WTC11 (cell line): ENCODE data around the gene CDH13. TPM values are rescaled to one million over a fixed set of nuclear protein-coding genes. Genes with fewer than 3 reads are reported as not detected.

Experiments
- ATAC-seq: fragments of 200-7000 bp; cut with Tn5 transposase; 2 replicates; pipeline ENCODE4 v1.10.0; 2021; ENCODE audit warnings: mild to moderate bottlenecking, moderate library complexity
- CTCF ChIA-PET: fragments of 300-600 bp; sonication (Branson Sonifier 250); formaldehyde crosslinking; loops from one replicate; lab custom pipeline; 2021; ENCODE audit warnings: antibody characterized with exemption; lab: Charles Lee
- POLR2A ChIA-PET: fragments of 350-600 bp; sonication (Branson Sonifier 250); formaldehyde crosslinking; loops from one replicate; lab custom pipeline; 2021; ENCODE audit warnings: antibody characterized with exemption; lab: Charles Lee
- DNase-seq: peaks from one replicate; pipeline ENCODE4 v3.0.0; 2021; ENCODE audit warnings: low spot score
- H3K27ac Mint-ChIP-seq: 2 replicates; pipeline ENCODE4 v1.8.0; 2021; ENCODE audit warnings: mixed read lengths
- H3K27me3 Mint-ChIP-seq: 2 replicates; pipeline ENCODE4 v1.8.0; 2021; ENCODE audit warnings: low read depth, mild to moderate bottlenecking, moderate library complexity, mixed read lengths
- H3K36me3 Mint-ChIP-seq: 2 replicates; pipeline ENCODE4 v1.8.0; 2021; ENCODE audit warnings: mixed read lengths
- H3K4me1 Mint-ChIP-seq: 2 replicates; pipeline ENCODE4 v1.8.0; 2022; ENCODE audit warnings: mixed read lengths
- H3K4me3 Mint-ChIP-seq: 2 replicates; pipeline ENCODE4 v1.8.0; 2021; ENCODE audit warnings: mild to moderate bottlenecking, moderate library complexity, mixed read lengths
- H3K9me3 Mint-ChIP-seq: 2 replicates; pipeline ENCODE4 v1.8.0; 2021; ENCODE audit warnings: mixed read lengths
- ATF6 ChIP-seq: sonication (generic); formaldehyde crosslinking; IDR thresholded peaks from 2 replicates; pipeline ENCODE4 v1.8.1; 2023; ENCODE audit warnings: mild to moderate bottlenecking, missing genetic modification reagents
- CBFB ChIP-seq: sonication (generic); formaldehyde crosslinking; IDR thresholded peaks from 2 replicates; pipeline ENCODE4 v1.8.1; 2022; ENCODE audit warnings: mild to moderate bottlenecking, low read depth, missing genetic modification reagents
- FOXP1 ChIP-seq: sonication (generic); formaldehyde crosslinking; IDR thresholded peaks from 2 replicates; pipeline ENCODE4 v1.8.0; 2022; ENCODE audit warnings: missing genetic modification reagents, mild to moderate bottlenecking, moderate library complexity, borderline replicate concordance
- FOXP4 ChIP-seq: sonication (generic); formaldehyde crosslinking; IDR thresholded peaks from 2 replicates; pipeline ENCODE4 v1.8.0; 2022; ENCODE audit warnings: mild to moderate bottlenecking, missing genetic modification reagents
- IRF2 ChIP-seq: sonication (generic); formaldehyde crosslinking; IDR thresholded peaks from 2 replicates; pipeline ENCODE4 v1.8.0; 2022; ENCODE audit warnings: low read depth, missing genetic modification reagents, borderline replicate concordance
- NFYB ChIP-seq: sonication (generic); formaldehyde crosslinking; conservative IDR thresholded peaks from 2 replicates; pipeline ENCODE4 v1.8.0; 2022; ENCODE audit warnings: low read depth, missing genetic modification reagents
- TCF7 ChIP-seq: sonication (generic); formaldehyde crosslinking; IDR thresholded peaks from 2 replicates; pipeline ENCODE4 v1.8.0; 2022; ENCODE audit warnings: mild to moderate bottlenecking, low read depth, missing genetic modification reagents, moderate library complexity
- ZBTB21 ChIP-seq: sonication (generic); formaldehyde crosslinking; IDR thresholded peaks from 2 replicates; pipeline ENCODE4 v1.8.1; 2023; ENCODE audit warnings: mild to moderate bottlenecking, missing genetic modification reagents, borderline replicate concordance
- ZNF138 ChIP-seq: sonication (generic); formaldehyde crosslinking; conservative IDR thresholded peaks from 2 replicates; pipeline ENCODE4 v1.8.1; 2022; ENCODE audit warnings: mild to moderate bottlenecking, moderate library complexity, missing genetic modification reagents
- ZNF416 ChIP-seq: fragments of 250-450 bp; sonication (Bioruptor Pico); IDR thresholded peaks from 2 replicates; pipeline ENCODE4 v1.9.0; 2021; ENCODE audit warnings: mild to moderate bottlenecking, inconsistent platforms
- ZNF423 ChIP-seq: fragments of 250-450 bp; sonication (Bioruptor Pico); IDR thresholded peaks from 2 replicates; pipeline ENCODE4 v2.1.2; 2022; ENCODE audit warnings: mild to moderate bottlenecking, moderate library complexity
- ZNF425 ChIP-seq: fragments of 250-450 bp; sonication (Bioruptor Pico); conservative IDR thresholded peaks from 2 replicates; pipeline ENCODE4 v1.9.0; 2021; ENCODE audit warnings: mild to moderate bottlenecking
- ZSCAN18 ChIP-seq: fragments of 250-450 bp; sonication (Bioruptor Pico); IDR thresholded peaks from 2 replicates; pipeline ENCODE4 v2.1.2; 2022; ENCODE audit warnings: mild to moderate bottlenecking, moderate library complexity
- total RNA-seq: library from RNA; stranded (reverse); gene quantifications from 3 replicates; pipeline ENCODE4 v1.2.3, GENCODE V29; 2021
- TF ChIP-seq, protein P1 (sequence below): sonication (generic); formaldehyde crosslinking; IDR thresholded peaks from 2 replicates; pipeline ENCODE4 v1.8.1; 2022; ENCODE audit warnings: mild to moderate bottlenecking, missing genetic modification reagents, moderate library complexity, borderline replicate concordance
- TF ChIP-seq, protein P2 (sequence below): sonication (generic); formaldehyde crosslinking; conservative IDR thresholded peaks from 2 replicates; pipeline ENCODE4 v1.8.1; 2023; ENCODE audit warnings: mild to moderate bottlenecking, low read depth, missing genetic modification reagents, moderate library complexity
- TF ChIP-seq, protein P3 (sequence below): sonication (generic); formaldehyde crosslinking; conservative IDR thresholded peaks from 2 replicates; pipeline ENCODE4 v1.8.1; 2022; ENCODE audit warnings: mild to moderate bottlenecking, missing genetic modification reagents
- TF ChIP-seq, protein P4 (sequence below): sonication (generic); formaldehyde crosslinking; IDR thresholded peaks from 2 replicates; pipeline ENCODE4 v1.8.0; 2023; ENCODE audit warnings: missing genetic modification reagents, mild to moderate bottlenecking, borderline replicate concordance

Gene CDH13
- total RNA-seq, 1 experiment from 2014 or later: 0.81 TPM

GRCh38 chr16:83615141-83615952 lies 988.6 kb downstream of the CDH13 start (continued):
- no peak for TF ChIP-seq IRF2 (CRISPR knock-in tag)

- no peak overlapping the region for H3K4me3 Mint-ChIP-seq
- CTCF ChIA-PET: no interaction called here
- peaks cover 16% of the 10 kb centered on the region for H3K9me3 Mint-ChIP-seq
- no peak for TF ChIP-seq CBFB (CRISPR knock-in tag)
- TF ChIP-seq FOXP1 (CRISPR knock-in tag): no peak
- TF ChIP-seq ATF6 (CRISPR knock-in tag): no peak
- no peak for TF ChIP-seq ZNF416
- TF ChIP-seq ZNF425 (CRISPR knock-in tag): no peak
- TF ChIP-seq ZNF423 (CRISPR knock-in tag): no peak
- TF ChIP-seq, protein P1, sequence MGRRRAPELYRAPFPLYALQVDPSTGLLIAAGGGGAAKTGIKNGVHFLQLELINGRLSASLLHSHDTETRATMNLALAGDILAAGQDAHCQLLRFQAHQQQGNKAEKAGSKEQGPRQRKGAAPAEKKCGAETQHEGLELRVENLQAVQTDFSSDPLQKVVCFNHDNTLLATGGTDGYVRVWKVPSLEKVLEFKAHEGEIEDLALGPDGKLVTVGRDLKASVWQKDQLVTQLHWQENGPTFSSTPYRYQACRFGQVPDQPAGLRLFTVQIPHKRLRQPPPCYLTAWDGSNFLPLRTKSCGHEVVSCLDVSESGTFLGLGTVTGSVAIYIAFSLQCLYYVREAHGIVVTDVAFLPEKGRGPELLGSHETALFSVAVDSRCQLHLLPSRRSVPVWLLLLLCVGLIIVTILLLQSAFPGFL: no peak
- no peak for TF ChIP-seq ZSCAN18 (CRISPR knock-in tag)
- no peak for TF ChIP-seq IRF2 (CRISPR knock-in tag)
- no peak for TF ChIP-seq TCF7 (CRISPR knock-in tag)
- TF ChIP-seq, protein P2, sequence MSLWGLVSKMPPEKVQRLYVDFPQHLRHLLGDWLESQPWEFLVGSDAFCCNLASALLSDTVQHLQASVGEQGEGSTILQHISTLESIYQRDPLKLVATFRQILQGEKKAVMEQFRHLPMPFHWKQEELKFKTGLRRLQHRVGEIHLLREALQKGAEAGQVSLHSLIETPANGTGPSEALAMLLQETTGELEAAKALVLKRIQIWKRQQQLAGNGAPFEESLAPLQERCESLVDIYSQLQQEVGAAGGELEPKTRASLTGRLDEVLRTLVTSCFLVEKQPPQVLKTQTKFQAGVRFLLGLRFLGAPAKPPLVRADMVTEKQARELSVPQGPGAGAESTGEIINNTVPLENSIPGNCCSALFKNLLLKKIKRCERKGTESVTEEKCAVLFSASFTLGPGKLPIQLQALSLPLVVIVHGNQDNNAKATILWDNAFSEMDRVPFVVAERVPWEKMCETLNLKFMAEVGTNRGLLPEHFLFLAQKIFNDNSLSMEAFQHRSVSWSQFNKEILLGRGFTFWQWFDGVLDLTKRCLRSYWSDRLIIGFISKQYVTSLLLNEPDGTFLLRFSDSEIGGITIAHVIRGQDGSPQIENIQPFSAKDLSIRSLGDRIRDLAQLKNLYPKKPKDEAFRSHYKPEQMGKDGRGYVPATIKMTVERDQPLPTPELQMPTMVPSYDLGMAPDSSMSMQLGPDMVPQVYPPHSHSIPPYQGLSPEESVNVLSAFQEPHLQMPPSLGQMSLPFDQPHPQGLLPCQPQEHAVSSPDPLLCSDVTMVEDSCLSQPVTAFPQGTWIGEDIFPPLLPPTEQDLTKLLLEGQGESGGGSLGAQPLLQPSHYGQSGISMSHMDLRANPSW (CRISPR knock-in tag): no peak
- TF ChIP-seq, protein P3, sequence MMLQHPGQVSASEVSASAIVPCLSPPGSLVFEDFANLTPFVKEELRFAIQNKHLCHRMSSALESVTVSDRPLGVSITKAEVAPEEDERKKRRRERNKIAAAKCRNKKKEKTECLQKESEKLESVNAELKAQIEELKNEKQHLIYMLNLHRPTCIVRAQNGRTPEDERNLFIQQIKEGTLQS: no peak
- no peak for TF ChIP-seq FOXP4 (CRISPR knock-in tag)
- TF ChIP-seq ZBTB21 (CRISPR knock-in tag): no peak
- no peak for TF ChIP-seq NFYB (CRISPR knock-in tag)
- TF ChIP-seq ZNF138 (CRISPR knock-in tag): no peak
- TF ChIP-seq, protein P4, sequence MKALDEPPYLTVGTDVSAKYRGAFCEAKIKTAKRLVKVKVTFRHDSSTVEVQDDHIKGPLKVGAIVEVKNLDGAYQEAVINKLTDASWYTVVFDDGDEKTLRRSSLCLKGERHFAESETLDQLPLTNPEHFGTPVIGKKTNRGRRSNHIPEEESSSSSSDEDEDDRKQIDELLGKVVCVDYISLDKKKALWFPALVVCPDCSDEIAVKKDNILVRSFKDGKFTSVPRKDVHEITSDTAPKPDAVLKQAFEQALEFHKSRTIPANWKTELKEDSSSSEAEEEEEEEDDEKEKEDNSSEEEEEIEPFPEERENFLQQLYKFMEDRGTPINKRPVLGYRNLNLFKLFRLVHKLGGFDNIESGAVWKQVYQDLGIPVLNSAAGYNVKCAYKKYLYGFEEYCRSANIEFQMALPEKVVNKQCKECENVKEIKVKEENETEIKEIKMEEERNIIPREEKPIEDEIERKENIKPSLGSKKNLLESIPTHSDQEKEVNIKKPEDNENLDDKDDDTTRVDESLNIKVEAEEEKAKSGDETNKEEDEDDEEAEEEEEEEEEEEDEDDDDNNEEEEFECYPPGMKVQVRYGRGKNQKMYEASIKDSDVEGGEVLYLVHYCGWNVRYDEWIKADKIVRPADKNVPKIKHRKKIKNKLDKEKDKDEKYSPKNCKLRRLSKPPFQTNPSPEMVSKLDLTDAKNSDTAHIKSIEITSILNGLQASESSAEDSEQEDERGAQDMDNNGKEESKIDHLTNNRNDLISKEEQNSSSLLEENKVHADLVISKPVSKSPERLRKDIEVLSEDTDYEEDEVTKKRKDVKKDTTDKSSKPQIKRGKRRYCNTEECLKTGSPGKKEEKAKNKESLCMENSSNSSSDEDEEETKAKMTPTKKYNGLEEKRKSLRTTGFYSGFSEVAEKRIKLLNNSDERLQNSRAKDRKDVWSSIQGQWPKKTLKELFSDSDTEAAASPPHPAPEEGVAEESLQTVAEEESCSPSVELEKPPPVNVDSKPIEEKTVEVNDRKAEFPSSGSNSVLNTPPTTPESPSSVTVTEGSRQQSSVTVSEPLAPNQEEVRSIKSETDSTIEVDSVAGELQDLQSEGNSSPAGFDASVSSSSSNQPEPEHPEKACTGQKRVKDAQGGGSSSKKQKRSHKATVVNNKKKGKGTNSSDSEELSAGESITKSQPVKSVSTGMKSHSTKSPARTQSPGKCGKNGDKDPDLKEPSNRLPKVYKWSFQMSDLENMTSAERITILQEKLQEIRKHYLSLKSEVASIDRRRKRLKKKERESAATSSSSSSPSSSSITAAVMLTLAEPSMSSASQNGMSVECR (CRISPR knock-in tag): no peak
- H3K27me3 Mint-ChIP-seq: no peaks in the 10 kb centered on the region
- H3K4me1 Mint-ChIP-seq: peaks cover 18% of the 10 kb centered on the region
- DNase-seq: no peak
- 0 out of 2 replicates have a peak overlapping the region, but pooled peaks have one; percentile 1 for H3K27ac Mint-ChIP-seq
- ATAC-seq: no peak
- H3K36me3 Mint-ChIP-seq: peaks cover 5% of the 10 kb centered on the region; the same call in 1 of the 2 replicates
- POLR2A ChIA-PET: no interaction called here
These were observed 989.2 kb downstream of the CDH13 start for GRCh38 chr16:83615953-83616350.
